Effector memory CD4-positive, alpha-beta T cell (primary cell): ENCODE measurements around the gene KY.

ENCODE experiments used
- DNase-seq, 3 donors: peaks; one replicate each; pipeline ENCODE4 v3.0.0-alpha.2; 2020
- H3K27ac ChIP-seq: 2 replicates; pipeline ENCODE4 v1.7.0; 2013; ENCODE audit warnings: mild to moderate bottlenecking, low read length, moderate library complexity; ENCODE audit not compliant: insufficient read depth, poor library complexity, severe bottlenecking
- H3K27me3 ChIP-seq: replicated peaks from 2 replicates; pipeline ENCODE4 v1.7.0; 2013; ENCODE audit warnings: mild to moderate bottlenecking, low read length; ENCODE audit not compliant: insufficient read depth, control insufficient read depth, poor library complexity, severe bottlenecking
- H3K36me3 ChIP-seq: 2 replicates; pipeline ENCODE4 v1.7.0; 2013; ENCODE audit warnings: mild to moderate bottlenecking, low read length, moderate library complexity; ENCODE audit not compliant: control insufficient read depth, insufficient read depth
- H3K4me1 ChIP-seq: 2 replicates; pipeline ENCODE4 v1.7.0; 2013; ENCODE audit warnings: low read length, mild to moderate bottlenecking; ENCODE audit not compliant: control insufficient read depth, insufficient read depth, poor library complexity, severe bottlenecking
- H3K4me3 ChIP-seq: 2 replicates; pipeline ENCODE4 v1.7.0; 2013; ENCODE audit warnings: low read length, low read depth, mild to moderate bottlenecking; ENCODE audit not compliant: insufficient read depth, poor library complexity, severe bottlenecking
- H3K9me3 ChIP-seq: 2 replicates; pipeline ENCODE4 v1.7.0; 2013; ENCODE audit warnings: mild to moderate bottlenecking, low read length, moderate library complexity; ENCODE audit not compliant: control insufficient read depth

The KY gene

GRCh38 chr3:134636406-134636805 lies 14.4 kb downstream of the KY start:
- H3K9me3 ChIP-seq = no peaks in the 10 kb centered on the region
- H3K4me3 ChIP-seq = no peak overlapping the region
- no peak for DNase-seq
- H3K27ac ChIP-seq = no peak overlapping the region
- H3K27me3 ChIP-seq = peaks cover 3% of the 10 kb centered on the region
- H3K36me3 ChIP-seq = no peaks in the 10 kb centered on the region
- no peaks in the 10 kb centered on the region for H3K4me1 ChIP-seq

- H3K36me3 ChIP-seq = no peaks in the 10 kb centered on the region
- no peak overlapping the region for H3K4me3 ChIP-seq
- no peaks in the 10 kb centered on the region for H3K9me3 ChIP-seq
- no peak for DNase-seq
- H3K27ac ChIP-seq = no peak overlapping the region
- peaks cover 3% of the 10 kb centered on the region for H3K27me3 ChIP-seq
- no peaks in the 10 kb centered on the region for H3K4me1 ChIP-seq
Observed at GRCh38 chr3:134630506-134630905, 20.3 kb downstream of the KY start.

GRCh38 chr3:134628884-134629283 lies 21.9 kb downstream of the KY start:
- no peaks in the 10 kb centered on the region for H3K27me3 ChIP-seq
- no peaks in the 10 kb centered on the region for H3K4me1 ChIP-seq
- no peak for DNase-seq
- H3K36me3 ChIP-seq = no peaks in the 10 kb centered on the region
- H3K4me3 ChIP-seq = no peak overlapping the region
- no peak overlapping the region for H3K27ac ChIP-seq
- H3K9me3 ChIP-seq = no peaks in the 10 kb centered on the region

- Histone ChIP-seq H3K27me3 (no peaks in the 10 kb centered on the region), H3K36me3 (no peaks in the 10 kb centered on the region), H3K4me1 (no peaks in the 10 kb centered on the region), H3K9me3 (no peaks in the 10 kb centered on the region), H3K4me3 (no peak overlapping the region), H3K27ac (no peak overlapping the region)
- DNase-seq = no peak
Observed at GRCh38 chr3:134627831-134628230, 23.0 kb downstream of the KY start.

- H3K36me3 ChIP-seq = no peaks in the 10 kb centered on the region
- H3K27ac ChIP-seq = no peak overlapping the region
- H3K27me3 ChIP-seq = no peaks in the 10 kb centered on the region
- H3K9me3 ChIP-seq = no peaks in the 10 kb centered on the region
- H3K4me3 ChIP-seq = no peak overlapping the region
- no peaks in the 10 kb centered on the region for H3K4me1 ChIP-seq
- DNase-seq = no peak
Observed at GRCh38 chr3:134625885-134626741, 24.7 kb downstream of the KY start.

- H3K36me3 ChIP-seq = no peaks in the 10 kb centered on the region
- DNase-seq = no peak
- H3K4me1 ChIP-seq = no peaks in the 10 kb centered on the region
- H3K9me3 ChIP-seq = no peaks in the 10 kb centered on the region
- H3K4me3 ChIP-seq = no peak overlapping the region
- H3K27ac ChIP-seq = no peak overlapping the region
- H3K27me3 ChIP-seq = no peaks in the 10 kb centered on the region
Observed at GRCh38 chr3:134625462-134625861, 25.4 kb downstream of the KY start.

- no peak for DNase-seq
- Histone ChIP-seq H3K36me3 (no peaks in the 10 kb centered on the region), H3K27me3 (no peaks in the 10 kb centered on the region)
Observed at GRCh38 chr3:134624537-134625287, 26.1 kb downstream of the KY start.

GRCh38 chr3:134623615-134624245 lies 27.1 kb downstream of the KY start:
- Histone ChIP-seq H3K9me3 (no peaks in the 10 kb centered on the region), H3K4me3 (no peak overlapping the region), H3K4me1 (no peaks in the 10 kb centered on the region), H3K27me3 (no peaks in the 10 kb centered on the region), H3K36me3 (no peaks in the 10 kb centered on the region), H3K27ac (no peak overlapping the region)
- DNase-seq = no peak

More at GRCh38 chr3:134624537-134625287, 26.1 kb downstream of the KY start:
- Histone ChIP-seq H3K4me3 (no peak overlapping the region), H3K9me3 (no peaks in the 10 kb centered on the region), H3K27ac (no peak overlapping the region), H3K4me1 (no peaks in the 10 kb centered on the region)

- H3K4me1 ChIP-seq = no peaks in the 10 kb centered on the region
- no peak overlapping the region for H3K27ac ChIP-seq
- H3K36me3 ChIP-seq = no peaks in the 10 kb centered on the region
Observed at GRCh38 chr3:134622806-134623365, 27.9 kb downstream of the KY start.

More at GRCh38 chr3:134622806-134623365, 27.9 kb downstream of the KY start:
- no peak for DNase-seq
- H3K27me3 ChIP-seq = no peaks in the 10 kb centered on the region
- no peaks in the 10 kb centered on the region for H3K9me3 ChIP-seq
- H3K4me3 ChIP-seq = no peak overlapping the region
